ENCODE data around the gene TOM1L2.

DNA sequence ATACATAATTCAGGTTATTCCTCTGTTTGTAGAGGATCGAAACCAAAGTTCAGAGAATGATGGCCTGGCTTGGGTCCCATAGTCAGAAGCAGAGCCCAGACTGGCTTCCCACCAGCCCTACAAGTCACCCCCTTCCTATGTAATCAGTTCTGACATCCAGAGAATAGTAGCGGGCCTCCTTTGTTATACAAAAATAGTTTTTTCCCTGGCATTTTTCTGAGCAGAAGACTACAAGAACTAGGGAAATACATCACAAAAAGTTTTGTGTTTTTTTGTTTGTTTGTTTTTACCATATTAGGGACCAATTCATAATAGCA lies 47.6 kb upstream of the TOM1L2 start:
- TF ChIP-seq SPI1 (IDR thresholded peaks at IDR 0.05; ENCODE audit: borderline replicate concordance, low read depth) (no peak), POLR2AphosphoS5 (IDR thresholded peaks at IDR 0.05; ENCODE audit: low read depth) (no peak)
- TF ChIP-seq, protein P1, sequence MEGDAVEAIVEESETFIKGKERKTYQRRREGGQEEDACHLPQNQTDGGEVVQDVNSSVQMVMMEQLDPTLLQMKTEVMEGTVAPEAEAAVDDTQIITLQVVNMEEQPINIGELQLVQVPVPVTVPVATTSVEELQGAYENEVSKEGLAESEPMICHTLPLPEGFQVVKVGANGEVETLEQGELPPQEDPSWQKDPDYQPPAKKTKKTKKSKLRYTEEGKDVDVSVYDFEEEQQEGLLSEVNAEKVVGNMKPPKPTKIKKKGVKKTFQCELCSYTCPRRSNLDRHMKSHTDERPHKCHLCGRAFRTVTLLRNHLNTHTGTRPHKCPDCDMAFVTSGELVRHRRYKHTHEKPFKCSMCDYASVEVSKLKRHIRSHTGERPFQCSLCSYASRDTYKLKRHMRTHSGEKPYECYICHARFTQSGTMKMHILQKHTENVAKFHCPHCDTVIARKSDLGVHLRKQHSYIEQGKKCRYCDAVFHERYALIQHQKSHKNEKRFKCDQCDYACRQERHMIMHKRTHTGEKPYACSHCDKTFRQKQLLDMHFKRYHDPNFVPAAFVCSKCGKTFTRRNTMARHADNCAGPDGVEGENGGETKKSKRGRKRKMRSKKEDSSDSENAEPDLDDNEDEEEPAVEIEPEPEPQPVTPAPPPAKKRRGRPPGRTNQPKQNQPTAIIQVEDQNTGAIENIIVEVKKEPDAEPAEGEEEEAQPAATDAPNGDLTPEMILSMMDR (IDR thresholded peaks at IDR 0.05; ENCODE audit: insufficient read depth, low read length) = no peak
- TF ChIP-seq, protein P2, sequence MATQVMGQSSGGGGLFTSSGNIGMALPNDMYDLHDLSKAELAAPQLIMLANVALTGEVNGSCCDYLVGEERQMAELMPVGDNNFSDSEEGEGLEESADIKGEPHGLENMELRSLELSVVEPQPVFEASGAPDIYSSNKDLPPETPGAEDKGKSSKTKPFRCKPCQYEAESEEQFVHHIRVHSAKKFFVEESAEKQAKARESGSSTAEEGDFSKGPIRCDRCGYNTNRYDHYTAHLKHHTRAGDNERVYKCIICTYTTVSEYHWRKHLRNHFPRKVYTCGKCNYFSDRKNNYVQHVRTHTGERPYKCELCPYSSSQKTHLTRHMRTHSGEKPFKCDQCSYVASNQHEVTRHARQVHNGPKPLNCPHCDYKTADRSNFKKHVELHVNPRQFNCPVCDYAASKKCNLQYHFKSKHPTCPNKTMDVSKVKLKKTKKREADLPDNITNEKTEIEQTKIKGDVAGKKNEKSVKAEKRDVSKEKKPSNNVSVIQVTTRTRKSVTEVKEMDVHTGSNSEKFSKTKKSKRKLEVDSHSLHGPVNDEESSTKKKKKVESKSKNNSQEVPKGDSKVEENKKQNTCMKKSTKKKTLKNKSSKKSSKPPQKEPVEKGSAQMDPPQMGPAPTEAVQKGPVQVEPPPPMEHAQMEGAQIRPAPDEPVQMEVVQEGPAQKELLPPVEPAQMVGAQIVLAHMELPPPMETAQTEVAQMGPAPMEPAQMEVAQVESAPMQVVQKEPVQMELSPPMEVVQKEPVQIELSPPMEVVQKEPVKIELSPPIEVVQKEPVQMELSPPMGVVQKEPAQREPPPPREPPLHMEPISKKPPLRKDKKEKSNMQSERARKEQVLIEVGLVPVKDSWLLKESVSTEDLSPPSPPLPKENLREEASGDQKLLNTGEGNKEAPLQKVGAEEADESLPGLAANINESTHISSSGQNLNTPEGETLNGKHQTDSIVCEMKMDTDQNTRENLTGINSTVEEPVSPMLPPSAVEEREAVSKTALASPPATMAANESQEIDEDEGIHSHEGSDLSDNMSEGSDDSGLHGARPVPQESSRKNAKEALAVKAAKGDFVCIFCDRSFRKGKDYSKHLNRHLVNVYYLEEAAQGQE (IDR thresholded peaks at IDR 0.05; ENCODE audit: insufficient replicate concordance, low read depth) = no peak
